ENCODE measurements around the gene CHRM5.

The CHRM5 gene

GRCh38 chr15:33968224-33968623 lies at the start of gene CHRM5:
Gene CHRM5 (plus strand): TSS chr15:33968497. CDS start chr15:34062718, 94,221 bp downstream.
- DNase-seq (ENCODE audit: low read depth): no peak

GRCh38 chr15:33923446-33923845 lies 44.9 kb upstream of the CHRM5 start:
- no peak for DNase-seq (ENCODE audit: low read depth)

- no peak for DNase-seq (ENCODE audit: low read depth)
These were observed 42.0 kb upstream of the CHRM5 start for GRCh38 chr15:33926260-33926659.

GRCh38 chr15:33932734-33933133 lies 35.6 kb upstream of the CHRM5 start:
- no peak for DNase-seq (ENCODE audit: low read depth)

- no peak for DNase-seq (ENCODE audit: low read depth)
These were observed 33.9 kb upstream of the CHRM5 start for GRCh38 chr15:33934396-33934795.

- no peak for DNase-seq (ENCODE audit: low read depth)
These were observed 33.4 kb upstream of the CHRM5 start for GRCh38 chr15:33934921-33935320.

GRCh38 chr15:33941279-33942063 lies 26.8 kb upstream of the CHRM5 start:
- no peak for DNase-seq (ENCODE audit: low read depth)

- DNase-seq (ENCODE audit: low read depth): no peak
These were observed 22.1 kb upstream of the CHRM5 start for GRCh38 chr15:33946152-33946551.

- DNase-seq (ENCODE audit: low read depth): no peak
These were observed 12.4 kb upstream of the CHRM5 start for GRCh38 chr15:33955945-33956344.

- no peak for DNase-seq (ENCODE audit: low read depth)
These were observed 11.9 kb upstream of the CHRM5 start for GRCh38 chr15:33956397-33956796.

GRCh38 chr15:33959844-33960548 lies 8.3 kb upstream of the CHRM5 start:
- no peak for DNase-seq (ENCODE audit: low read depth)

GRCh38 chr15:33960549-33960935 lies 7.8 kb upstream of the CHRM5 start:
- DNase-seq (ENCODE audit: low read depth): no peak

- peak; percentile 10 for DNase-seq (ENCODE audit: low read depth)
These were observed 4.2 kb upstream of the CHRM5 start for GRCh38 chr15:33963831-33964664.

GRCh38 chr15:33964665-33965040 lies 3.6 kb upstream of the CHRM5 start:
- DNase-seq (ENCODE audit: low read depth): no peak

- no peak for DNase-seq (ENCODE audit: low read depth)
These were observed 524 bp downstream of the CHRM5 start for GRCh38 chr15:33968821-33969220.

GRCh38 chr15:33971811-33972210 lies 3.5 kb downstream of the CHRM5 start:
- DNase-seq (ENCODE audit: low read depth): no peak

GRCh38 chr15:33975022-33975565 lies 6.8 kb downstream of the CHRM5 start:
- DNase-seq (ENCODE audit: low read depth): peak; percentile 6

GRCh38 chr15:33980159-33980558 lies 11.9 kb downstream of the CHRM5 start:
- DNase-seq (ENCODE audit: low read depth): no peak

- DNase-seq (ENCODE audit: low read depth): no peak
These were observed 14.2 kb downstream of the CHRM5 start for GRCh38 chr15:33982516-33982915.

GRCh38 chr15:33985287-33985686 lies 17.0 kb downstream of the CHRM5 start:
- peak; percentile 30 for DNase-seq (ENCODE audit: low read depth)

GRCh38 chr15:33985751-33986150 lies 17.5 kb downstream of the CHRM5 start:
- no peak for DNase-seq (ENCODE audit: low read depth)

- DNase-seq (ENCODE audit: low read depth): no peak
These were observed 19.1 kb downstream of the CHRM5 start for GRCh38 chr15:33987444-33987843.
